HL-60/S4 (cell line): Measurements from ENCODE around the gene ZBTB45.
"Not testable (repeated sequence)": the region's sequence is repeated elsewhere in the genome, so short reads cannot be mapped to it uniquely, and the experiment has no call there.

ENCODE experiments used
- in situ Hi-C: fragments of 300-500 bp; cut with MboI; formaldehyde crosslinking; loops from 2 replicates; pipeline ENCODE4 v1.14.3; 2022; ENCODE audit warnings: low sequenced_read_pairs

The ZBTB45 gene

DNA sequence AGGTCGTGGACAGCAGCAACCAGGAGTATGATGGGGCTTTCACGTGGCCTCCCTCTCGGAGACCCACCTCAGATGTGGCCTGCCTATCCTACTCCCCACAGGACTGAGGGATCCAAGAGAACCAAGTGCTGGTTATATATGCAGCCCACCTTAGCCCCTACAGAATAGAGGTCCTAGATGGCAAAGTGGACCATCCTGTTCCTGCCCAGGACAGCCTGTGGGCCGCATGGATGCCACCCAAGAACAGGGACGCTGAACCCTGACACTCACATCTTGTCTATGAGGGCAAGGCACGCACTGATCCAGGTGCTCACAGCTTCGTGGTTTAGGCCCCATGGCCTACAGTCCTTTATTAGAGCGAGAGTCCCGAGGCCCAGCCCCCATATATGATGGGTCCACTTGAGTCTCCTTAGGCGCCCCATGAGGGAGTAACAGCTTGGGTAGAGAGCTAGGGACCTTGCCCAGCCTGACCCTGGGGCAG lies 6.4 kb downstream of the ZBTB45 start:
- in situ Hi-C loops, result no loop called here

- in situ Hi-C loops, result no loop called here
Observed at GRCh38 chr19:58511353-58512208, 8.0 kb downstream of the ZBTB45 start, which contains the start of gene SLC27A5. TSS of gene SLC27A5 (minus strand) at chr19:58511992. CDS start at chr19:58511955, 37 bp downstream.

DNA sequence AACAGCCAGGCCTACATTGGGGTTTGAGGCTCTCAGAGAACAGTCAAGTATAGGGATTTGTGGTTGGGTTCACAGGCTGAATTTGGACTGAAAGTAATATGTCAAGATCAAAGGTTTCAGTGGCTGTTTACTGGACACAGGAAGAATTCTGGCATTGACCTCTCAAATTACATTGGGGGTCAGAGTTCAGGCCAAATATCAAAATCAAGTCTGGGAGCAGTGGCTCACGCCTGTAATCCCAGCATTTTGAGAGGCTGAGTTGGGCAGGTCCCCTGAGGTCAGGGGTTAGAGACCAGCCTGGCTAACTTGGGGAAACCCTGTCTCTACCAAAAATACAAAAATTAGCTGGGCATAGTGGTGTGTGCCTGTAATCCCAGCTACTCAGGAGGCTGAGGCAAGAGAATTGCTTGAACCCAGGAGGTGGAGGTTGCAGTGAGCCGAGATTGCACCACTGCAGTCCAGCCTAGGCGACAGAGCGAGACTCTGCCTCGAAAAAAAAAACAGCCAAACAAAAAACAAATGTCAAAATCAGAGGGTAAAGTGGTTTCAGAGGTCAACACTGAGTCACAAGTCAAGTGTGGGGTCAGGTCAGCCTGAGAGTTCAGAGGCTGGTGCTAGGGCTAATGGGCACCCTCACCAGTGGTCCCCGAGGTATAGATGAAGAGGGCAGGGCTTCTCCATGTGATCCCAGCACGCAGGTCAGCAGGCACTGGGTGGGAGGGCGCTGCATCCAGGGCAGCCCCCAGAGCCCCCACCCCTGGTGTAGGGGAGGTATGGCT lies 9.3 kb downstream of the ZBTB45 start:
- in situ Hi-C loops, result no loop called here

- in situ Hi-C loops, result no loop called here
Observed at GRCh38 chr19:58509731-58510083, 9.9 kb downstream of the ZBTB45 start.

DNA sequence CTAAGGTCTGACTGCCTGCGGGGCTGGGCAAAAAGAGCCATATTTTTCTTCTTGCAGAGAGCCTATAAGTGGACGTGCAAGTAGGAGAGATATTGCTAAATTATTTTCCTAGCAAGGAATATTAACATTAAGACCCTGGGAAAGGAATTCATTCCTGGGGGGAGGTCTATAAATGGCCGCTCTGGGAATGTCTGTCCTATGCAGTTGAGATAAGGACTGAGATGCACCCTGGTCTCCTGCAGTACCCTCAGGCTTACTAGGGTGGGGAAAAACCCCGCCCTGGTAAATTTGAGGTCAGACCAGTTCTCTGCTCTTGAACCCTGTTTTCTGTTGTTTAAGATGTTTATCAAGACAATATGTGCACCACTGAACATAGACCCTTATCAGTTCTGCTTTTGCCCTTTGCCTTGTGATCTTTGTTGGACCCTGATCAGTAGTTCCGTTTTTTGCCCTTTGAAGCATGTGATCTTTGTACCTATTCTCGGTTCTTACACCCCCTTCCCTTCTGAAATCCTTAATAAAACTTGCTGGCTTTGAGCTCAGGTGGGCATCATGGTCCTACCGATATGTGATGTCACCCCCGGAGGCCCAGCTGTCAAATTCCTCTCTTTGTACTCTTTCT lies 11.9 kb downstream of the ZBTB45 start:
- in situ Hi-C loops, result not testable (repeated sequence)

- in situ Hi-C loops, result no loop called here
Observed at GRCh38 chr19:58500242-58500641, 19.4 kb downstream of the ZBTB45 start.

GRCh38 chr19:58499021-58499927 lies 20.3 kb downstream of the ZBTB45 start:
- in situ Hi-C loops, result no loop called here

- in situ Hi-C loops, result no loop called here
Observed at GRCh38 chr19:58498316-58499020, 21.1 kb downstream of the ZBTB45 start.

DNA sequence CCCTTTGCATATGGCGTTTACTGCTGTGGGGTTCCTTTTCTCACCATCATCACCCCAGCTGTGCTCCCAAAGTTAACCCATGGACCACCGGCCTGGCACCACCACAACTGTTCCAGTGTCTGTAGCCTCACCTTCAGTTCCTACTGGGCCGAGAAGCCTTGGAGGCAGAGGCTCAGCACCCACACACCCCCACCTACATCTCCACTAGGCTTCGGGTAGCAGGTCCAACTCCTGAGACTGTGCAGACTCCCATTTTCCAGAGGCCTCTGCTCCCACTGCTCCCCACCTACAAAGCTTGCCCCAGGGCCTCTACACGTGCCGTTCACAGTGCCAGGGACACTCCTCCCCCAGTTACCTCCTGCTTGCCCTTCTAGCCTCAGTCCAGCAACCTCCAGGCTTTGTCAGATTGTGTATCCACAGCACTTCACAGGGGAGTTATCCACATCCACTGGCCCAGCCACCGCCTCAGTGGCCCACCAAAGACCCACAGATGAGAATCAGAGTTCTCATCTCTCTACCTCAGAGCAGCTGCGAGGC lies 21.9 kb downstream of the ZBTB45 start:
- in situ Hi-C loops, result no loop called here

DNA sequence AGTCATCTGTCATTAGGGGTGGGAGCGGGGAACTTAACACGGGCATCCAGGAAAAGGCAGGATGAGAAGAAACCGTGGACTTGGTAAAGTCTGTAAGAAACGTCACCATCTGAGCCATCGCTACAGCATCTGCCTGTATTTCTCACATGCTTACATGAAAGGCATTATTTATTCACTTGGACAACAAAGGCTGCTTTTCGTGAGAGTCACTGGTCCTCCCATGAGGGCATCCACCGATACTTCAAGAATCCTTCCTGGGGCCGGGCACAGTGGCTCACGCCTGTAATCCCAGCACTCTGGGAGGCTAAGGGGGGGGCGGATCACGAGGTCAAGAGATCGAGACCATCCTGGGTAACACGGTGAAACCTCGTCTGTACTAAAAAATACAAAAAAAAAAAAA lies 27.3 kb downstream of the ZBTB45 start:
- in situ Hi-C loops, result no loop called here

DNA sequence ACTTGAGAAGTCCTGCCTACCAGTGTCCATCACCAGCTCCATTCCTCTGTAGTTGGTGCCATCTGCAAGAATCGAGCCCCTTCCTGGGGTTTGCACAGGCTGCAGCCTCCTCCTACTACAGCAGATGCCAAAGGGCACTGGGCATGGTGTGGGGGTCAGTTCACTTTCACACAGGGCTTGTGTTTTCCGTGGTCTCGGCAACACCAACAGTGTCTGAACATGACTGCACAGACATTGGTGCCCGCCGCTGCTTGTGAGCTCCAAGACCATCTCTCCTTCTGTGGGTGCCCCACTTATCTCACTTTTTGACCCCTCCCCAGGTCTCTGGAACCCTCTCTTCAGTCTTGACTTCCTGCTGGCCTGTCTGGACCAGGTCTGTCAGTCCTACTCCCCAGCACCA lies 28.2 kb downstream of the ZBTB45 start:
- in situ Hi-C loops, result no loop called here

- in situ Hi-C loops, result not testable (repeated sequence)
Observed at GRCh38 chr19:58484349-58484748, 35.3 kb downstream of the ZBTB45 start.

GRCh38 chr19:58483776-58484175 lies 35.8 kb downstream of the ZBTB45 start:
- in situ Hi-C loops, result no loop called here

- in situ Hi-C loops, result no loop called here
Observed at GRCh38 chr19:58482372-58482771, 37.2 kb downstream of the ZBTB45 start.

DNA sequence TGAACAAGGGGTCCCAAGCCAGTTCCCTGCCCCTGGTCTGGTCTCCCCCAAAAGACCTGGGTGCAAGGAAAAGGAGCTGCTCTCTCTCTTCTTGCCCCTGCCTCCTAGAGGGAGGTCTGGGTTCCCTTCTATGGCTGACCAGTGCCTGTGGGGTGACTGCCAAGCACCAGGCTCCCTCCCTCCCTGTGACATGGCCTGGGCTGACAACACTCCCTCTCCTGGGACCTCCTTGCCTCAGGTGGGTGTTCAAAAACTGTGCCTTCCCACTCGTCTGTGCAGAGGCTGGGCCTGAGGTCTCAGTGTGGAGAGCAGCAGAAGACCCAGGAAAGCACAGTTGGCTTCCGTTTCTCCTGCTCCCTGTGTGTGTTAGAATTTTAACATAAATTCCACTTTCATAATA lies 38.8 kb downstream of the ZBTB45 start:
- in situ Hi-C loops, result no loop called here

- in situ Hi-C loops, result no loop called here
Observed at GRCh38 chr19:58480481-58480830, 39.2 kb downstream of the ZBTB45 start.

GRCh38 chr19:58479736-58480480 lies 39.7 kb downstream of the ZBTB45 start:
- in situ Hi-C loops, result no loop called here

GRCh38 chr19:58479303-58479702 lies 40.3 kb downstream of the ZBTB45 start:
- in situ Hi-C loops, result no loop called here

GRCh38 chr19:58477871-58478270 lies 41.7 kb downstream of the ZBTB45 start:
- in situ Hi-C loops, result no loop called here
